Neuronal stem cell (in vitro differentiated cells): ENCODE data around the gene ST6GALNAC6.

Experiments
- DNase-seq: peaks from one replicate; pipeline ENCODE4 v3.0.0-alpha.2; 2013; ENCODE audit warnings: low spot score
- H2AFZ ChIP-seq: one replicate; pipeline ENCODE4 v1.6.1; 2013; ENCODE audit warnings: mild to moderate bottlenecking, low read length, inconsistent platforms
- H2AK5ac ChIP-seq: 2 replicates; pipeline ENCODE4 v1.6.1; 2013; ENCODE audit warnings: low read depth, mild to moderate bottlenecking, inconsistent platforms, low read length, moderate library complexity, mixed read lengths
- H2BK120ac ChIP-seq: 2 replicates; pipeline ENCODE4 v1.6.1; 2013; ENCODE audit warnings: low read depth, mild to moderate bottlenecking, inconsistent platforms, low read length, moderate library complexity, mixed read lengths
- H2BK12ac ChIP-seq: one replicate; pipeline ENCODE4 v1.6.1; 2013; ENCODE audit warnings: low read length, inconsistent platforms
- H2BK15ac ChIP-seq: 2 replicates; pipeline ENCODE4 v1.6.1; 2013; ENCODE audit warnings: mild to moderate bottlenecking, low read length, inconsistent platforms, mixed read lengths
- H2BK5ac ChIP-seq: one replicate; pipeline ENCODE4 v1.6.1; 2013; ENCODE audit warnings: inconsistent platforms, mild to moderate bottlenecking, low read length, moderate library complexity
- H3K14ac ChIP-seq: one replicate; pipeline ENCODE4 v1.6.1; 2013; ENCODE audit warnings: low read length, inconsistent platforms
- H3K18ac ChIP-seq: 2 replicates; pipeline ENCODE4 v1.6.1; 2013; ENCODE audit warnings: low read length, inconsistent platforms
- H3K23ac ChIP-seq: 2 replicates; pipeline ENCODE4 v1.6.1; 2013; ENCODE audit warnings: low read depth, mild to moderate bottlenecking, mixed read lengths, low read length, inconsistent platforms; ENCODE audit not compliant: poor library complexity
- H3K27ac ChIP-seq: replicated peaks from 3 replicates; pipeline ENCODE4 v1.5.1; 2013; ENCODE audit warnings: low read length, inconsistent platforms
- H3K27me3 ChIP-seq, 3 experiments: 2 replicates each; pipeline ENCODE4 v1.6.1; 2013; ENCODE audit warnings: low read length in 3 of 3, mild to moderate bottlenecking in 2 of 3, inconsistent platforms in 1 of 3, low read depth in 1 of 3, mixed read lengths in 1 of 3, moderate library complexity in 1 of 3; ENCODE audit not compliant: control insufficient read depth in 3 of 3, insufficient read depth in 3 of 3
- H3K36me3 ChIP-seq, 2 donors: replicated peaks in 1 of 2; 2 replicates each; pipeline ENCODE4 v1.6.1; 2013; ENCODE audit warnings: low read length in 2 of 2; ENCODE audit not compliant: control insufficient read depth in 2 of 2, insufficient read depth in 2 of 2
- H3K4ac ChIP-seq: 2 replicates; pipeline ENCODE4 v1.6.1; 2013; ENCODE audit warnings: inconsistent platforms, mild to moderate bottlenecking, low read length, moderate library complexity
- H3K4me1 ChIP-seq, 2 donors: 1 replicate in 1 of 2; 2 replicates in 1 of 2; pipeline ENCODE4 v1.6.1; 2013; ENCODE audit warnings: low read length in 2 of 2, low read depth in 1 of 2; ENCODE audit not compliant: control insufficient read depth in 2 of 2, insufficient read depth in 1 of 2
- H3K4me2 ChIP-seq: one replicate; pipeline ENCODE4 v1.6.1; 2013; ENCODE audit warnings: mild to moderate bottlenecking, low read length, inconsistent platforms; ENCODE audit not compliant: insufficient read depth, poor library complexity, severe bottlenecking
- H3K4me3 ChIP-seq, 2 donors: 2 replicates each; pipeline ENCODE4 v1.5.1; 2013; ENCODE audit warnings: low read length in 2 of 2, mild to moderate bottlenecking in 2 of 2, inconsistent platforms in 1 of 2, moderate library complexity in 1 of 2
- H3K79me1 ChIP-seq: one replicate; pipeline ENCODE4 v1.6.1; 2013; ENCODE audit warnings: low read depth, mild to moderate bottlenecking, inconsistent platforms, low read length, moderate library complexity
- H3K9ac ChIP-seq: one replicate; pipeline ENCODE4 v1.6.1; 2013; ENCODE audit warnings: mild to moderate bottlenecking, low read depth, low read length, inconsistent platforms; ENCODE audit not compliant: poor library complexity
- H3K9me3 ChIP-seq, 2 donors: replicated peaks in 1 of 2; 2 replicates each; pipeline versions ENCODE3 to v1.6.1; 2013; ENCODE audit warnings: low read length in 2 of 2, mild to moderate bottlenecking in 2 of 2, inconsistent platforms in 1 of 2, low read depth in 1 of 2, mixed read lengths in 1 of 2, moderate library complexity in 1 of 2; ENCODE audit not compliant: control insufficient read depth in 2 of 2, insufficient read depth in 1 of 2
- H4K8ac ChIP-seq: one replicate; pipeline ENCODE4 v1.6.1; 2013; ENCODE audit warnings: low read depth, mild to moderate bottlenecking, inconsistent platforms, low read length, moderate library complexity
- H4K91ac ChIP-seq: one replicate; pipeline ENCODE4 v1.6.1; 2013; ENCODE audit warnings: low read length, low read depth, mild to moderate bottlenecking, inconsistent platforms; ENCODE audit not compliant: poor library complexity
- WGBS, 2 donors: extraction: QIAGEN DNeasy Blood & Tissue Kit; methylation state at CpG; one replicate each; pipeline ENCODE4 v1.1.7; 2013; ENCODE audit warnings: missing lambda C conversion rate in 2 of 2, mixed read lengths in 1 of 2; ENCODE audit not compliant: insufficient read length in 2 of 2, insufficient replicate concordance in 1 of 2; ENCODE audit errors: extremely low coverage in 2 of 2; 5-methylcytosine and 5-hydroxymethylcytosine counted together

ST6GALNAC6 gene

DNA sequence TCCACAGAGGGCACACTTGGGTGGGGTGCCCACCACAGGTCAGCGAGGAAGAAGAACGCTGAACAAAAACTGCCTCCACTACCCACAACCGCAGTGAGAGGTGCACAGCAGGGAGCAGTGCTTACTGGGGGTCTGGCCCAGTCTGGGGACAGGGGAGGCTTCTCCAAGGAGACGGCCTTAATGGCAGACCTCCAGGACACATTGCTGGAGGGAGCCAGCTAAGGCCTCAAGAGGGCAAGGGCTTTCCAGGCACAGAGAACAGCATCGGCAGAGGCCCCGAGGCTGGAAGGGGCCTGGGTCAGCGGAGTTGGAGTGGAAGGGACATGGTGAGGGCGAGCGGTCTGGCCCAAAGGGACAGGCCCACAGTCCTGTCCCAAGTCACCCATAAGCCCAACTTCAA lies 46.5 kb upstream of the ST6GALNAC6 start:
- no CpG with 5 or more reads among the region's 9 CpGs for WGBS, 2 donors
- Histone ChIP-seq H3K9me3 (no peaks in the 10 kb centered on the region), H3K4me2 (no peak overlapping the region), H3K4me3 (no peak overlapping the region), H3K14ac (no peak overlapping the region), H3K4me1 (peaks cover 12 to 23% of the 10 kb centered on the region in 2 donors), H3K18ac (no peak overlapping the region), H3K27ac (no peak overlapping the region), H3K4ac (no peak overlapping the region), H2AK5ac (no peak overlapping the region), H2BK12ac (no peak overlapping the region), H2BK5ac (no peak overlapping the region), H2AFZ (no peak overlapping the region), H4K91ac (no peak overlapping the region), H3K36me3 (peaks cover 28 to 62% of the 10 kb centered on the region in 2 donors), H3K27me3 (no peaks in the 10 kb centered on the region), H2BK15ac (no peak overlapping the region), H4K8ac (no peak overlapping the region), H3K23ac (no peak overlapping the region), H3K79me1 (peaks cover 5% of the 10 kb centered on the region), H3K9ac (no peak overlapping the region), H2BK120ac (no peak overlapping the region)
- DNase-seq: no peak

DNA sequence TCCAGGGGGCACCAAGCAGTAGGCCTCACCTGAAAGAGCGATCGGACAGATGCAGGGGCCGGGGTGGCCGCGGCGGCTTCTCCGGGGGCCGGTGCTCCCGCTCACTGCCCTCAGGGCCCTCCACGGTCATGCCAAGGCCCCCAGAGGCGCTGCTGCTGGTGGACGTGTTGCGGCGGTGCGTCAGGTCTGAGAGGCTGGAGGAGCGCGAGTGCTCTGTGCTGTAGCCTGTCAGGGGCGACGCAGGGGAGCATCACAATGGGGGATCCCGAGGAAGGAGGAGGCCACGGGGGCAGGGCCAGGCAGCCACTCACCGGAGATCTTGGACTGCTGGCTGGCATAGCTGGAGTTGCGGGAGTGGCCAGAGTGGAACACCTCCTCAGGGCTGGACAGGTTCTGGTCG lies 45.9 kb upstream of the ST6GALNAC6 start:
- H2AFZ ChIP-seq: no peak overlapping the region
- no peaks in the 10 kb centered on the region for H3K27me3 ChIP-seq
- no peak overlapping the region for H3K4me2 ChIP-seq
- H3K36me3 ChIP-seq: peaks cover 28 to 64% of the 10 kb centered on the region in 2 donors
- no peak for DNase-seq
- H3K18ac ChIP-seq: no peak overlapping the region
- H2AK5ac ChIP-seq: no peak overlapping the region
- no CpG with 5 or more reads among the region's 24 CpGs for WGBS, 2 donors
- no peak overlapping the region for H3K4me3 ChIP-seq
- H2BK15ac ChIP-seq: no peak overlapping the region
- H2BK12ac ChIP-seq: no peak overlapping the region
- no peak overlapping the region for H2BK5ac ChIP-seq
- H3K9me3 ChIP-seq: no peaks in the 10 kb centered on the region
- H3K79me1 ChIP-seq: peaks cover 5% of the 10 kb centered on the region
- H3K4me1 ChIP-seq: peaks cover 6 to 17% of the 10 kb centered on the region in 2 donors
- no peak overlapping the region for H4K91ac ChIP-seq
- H2BK120ac ChIP-seq: no peak overlapping the region
- no peak overlapping the region for H3K27ac ChIP-seq
- no peak overlapping the region for H3K4ac ChIP-seq
- no peak overlapping the region for H4K8ac ChIP-seq
- H3K14ac ChIP-seq: no peak overlapping the region
- H3K9ac ChIP-seq: no peak overlapping the region
- no peak overlapping the region for H3K23ac ChIP-seq

DNA sequence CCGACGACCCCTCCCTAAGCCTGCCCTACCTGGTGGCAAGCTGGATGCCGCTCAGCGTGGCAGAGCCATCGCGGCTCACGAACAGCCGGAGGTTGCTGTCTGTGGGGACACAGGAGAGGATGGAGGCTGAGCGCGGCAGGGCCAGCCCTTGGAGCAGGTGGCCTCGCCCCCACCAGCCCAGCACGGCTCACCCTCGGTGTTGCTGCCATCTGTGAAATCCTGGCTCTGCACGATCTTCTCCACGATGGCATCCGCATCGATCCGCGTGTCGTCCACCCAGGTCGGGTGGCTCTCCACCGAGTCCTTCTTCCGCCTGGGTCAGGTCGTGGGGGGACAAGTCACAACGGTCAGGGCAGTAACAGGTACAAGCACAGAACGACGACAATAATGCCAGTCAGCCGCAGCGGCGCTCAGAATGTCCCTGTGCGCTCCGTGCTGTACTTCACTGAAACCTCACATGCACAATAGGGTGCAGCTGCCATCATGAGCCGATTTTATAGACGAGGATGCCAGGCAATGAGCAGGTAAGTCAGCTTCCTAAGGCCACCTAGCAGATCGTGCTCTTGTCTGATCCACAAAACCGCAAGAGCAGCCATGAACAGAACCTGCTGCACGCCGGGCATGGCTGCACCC lies 45.3 kb upstream of the ST6GALNAC6 start:
- no peak overlapping the region for H4K8ac ChIP-seq
- H2BK120ac ChIP-seq: no peak overlapping the region
- H3K4ac ChIP-seq: no peak overlapping the region
- no peaks in the 10 kb centered on the region for H3K9me3 ChIP-seq
- H3K4me2 ChIP-seq: no peak overlapping the region
- no peak overlapping the region for H2AK5ac ChIP-seq
- H3K79me1 ChIP-seq: peaks cover 3% of the 10 kb centered on the region
- H2BK5ac ChIP-seq: no peak overlapping the region
- WGBS, 2 donors: no CpG with 5 or more reads among the region's 38 CpGs
- H3K18ac ChIP-seq: no peak overlapping the region
- H3K14ac ChIP-seq: no peak overlapping the region
- no peak overlapping the region for H2AFZ ChIP-seq
- H3K4me3 ChIP-seq: no peak overlapping the region
- H3K4me1 ChIP-seq: peaks cover 3 to 11% of the 10 kb centered on the region in 2 donors
- H4K91ac ChIP-seq: no peak overlapping the region
- H3K27ac ChIP-seq: no peak overlapping the region
- H2BK15ac ChIP-seq: no peak overlapping the region
- H3K23ac ChIP-seq: no peak overlapping the region
- DNase-seq: no peak
- no peak overlapping the region for H2BK12ac ChIP-seq
- no peak overlapping the region for H3K9ac ChIP-seq
- H3K36me3 ChIP-seq: peaks cover 31 to 64% of the 10 kb centered on the region in 2 donors
- no peaks in the 10 kb centered on the region for H3K27me3 ChIP-seq

DNA sequence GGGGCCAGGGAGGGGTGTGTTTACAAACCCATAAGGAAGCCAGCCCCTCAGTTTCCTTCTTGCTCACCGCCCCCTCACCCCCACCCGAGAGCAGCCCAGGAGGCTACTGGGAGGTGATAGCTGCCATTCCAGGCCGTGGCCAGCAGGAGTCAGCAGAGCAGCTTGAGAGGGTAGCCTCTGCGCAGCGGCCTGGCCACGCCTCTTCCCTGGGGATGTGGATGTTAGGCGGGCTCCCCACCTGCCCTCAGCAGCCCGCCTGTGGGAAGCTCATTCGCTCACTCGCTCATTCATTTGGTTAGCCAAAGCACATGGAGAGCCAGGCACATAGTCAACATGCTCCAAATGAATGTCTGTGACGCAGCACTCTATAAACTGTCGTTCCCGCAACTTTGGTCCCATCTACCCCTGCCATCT lies 44.3 kb upstream of the ST6GALNAC6 start:
- no peak overlapping the region for H2BK5ac ChIP-seq
- H2AFZ ChIP-seq: no peak overlapping the region
- peak overlapping the region; percentile 50 for H3K23ac ChIP-seq
- no peak overlapping the region for H4K91ac ChIP-seq
- no peak overlapping the region for H3K4ac ChIP-seq
- H4K8ac ChIP-seq: peak overlapping the region; percentile 83
- peaks cover 2 to 9% of the 10 kb centered on the region in 2 donors for H3K4me1 ChIP-seq
- peaks cover 31 to 65% of the 10 kb centered on the region in 2 donors for H3K36me3 ChIP-seq
- no peak overlapping the region for H3K4me3 ChIP-seq
- H2BK120ac ChIP-seq: no peak overlapping the region
- H3K9me3 ChIP-seq: no peaks in the 10 kb centered on the region
- H2BK15ac ChIP-seq: no peak overlapping the region
- H3K27ac ChIP-seq: no peak overlapping the region
- no peak overlapping the region for H3K9ac ChIP-seq
- H2AK5ac ChIP-seq: no peak overlapping the region
- no peak overlapping the region for H3K18ac ChIP-seq
- no peak overlapping the region for H2BK12ac ChIP-seq
- WGBS, 2 donors: no CpG with 5 or more reads among the region's 13 CpGs
- no peaks in the 10 kb centered on the region for H3K27me3 ChIP-seq
- peaks cover 2% of the 10 kb centered on the region for H3K79me1 ChIP-seq
- H3K4me2 ChIP-seq: no peak overlapping the region
- peak; percentile 71 for DNase-seq
- no peak overlapping the region for H3K14ac ChIP-seq
